Uterus (tissue), 4 donors: Measurements from ENCODE around the gene SP1. TPM values are rescaled to one million over a fixed set of nuclear protein-coding genes. Genes with fewer than 3 reads are reported as not detected.

ENCODE experiments used
- DNase-seq, 2 donors: peaks; one replicate each; pipeline ENCODE4 v3.0.0-alpha.2; 2019 to 2020
- H3K27ac ChIP-seq, 2 donors: fragments of 200-600 bp; sonication (generic); 1 replicate in 1 of 2; 2 replicates in 1 of 2; pipeline ENCODE4 v1.5.1; 2016 to 2018
- H3K27me3 ChIP-seq, 2 donors: fragments of 200-600 bp; sonication (generic); one replicate each; pipeline ENCODE4 v1.5.1; 2018 to 2019; ENCODE audit warnings: control low read depth in 1 of 2
- H3K36me3 ChIP-seq, 2 donors: fragments of 200-600 bp; sonication (generic); one replicate each; pipeline ENCODE4 v1.5.1; 2019; ENCODE audit warnings: control low read depth in 1 of 2
- H3K4me1 ChIP-seq, 2 donors: fragments of 200-600 bp; sonication (generic); one replicate each; pipeline ENCODE4 v1.5.1; 2018 to 2019; ENCODE audit warnings: control low read depth in 1 of 2
- H3K4me3 ChIP-seq, 2 donors: fragments of 200-600 bp; sonication (generic); 1 replicate in 1 of 2; 2 replicates in 1 of 2; pipeline ENCODE4 v1.5.1; 2018 to 2019; ENCODE audit warnings: mild to moderate bottlenecking in 1 of 2
- H3K9me3 ChIP-seq, 2 donors: fragments of 200-600 bp; sonication (generic); one replicate each; pipeline ENCODE4 v1.5.1; 2019; ENCODE audit warnings: control low read depth in 1 of 2
- CTCF ChIP-seq, 4 experiments: fragments of 200-600 bp in 2 of 4; fragments of 450-650 bp in 2 of 4; sonication (generic) in 2 of 4; IDR thresholded peaks; one replicate each; pipeline ENCODE4 v1.5.1; 2016 to 2019; ENCODE audit warnings: antibody characterized with exemption in 4 of 4, mild to moderate bottlenecking in 2 of 4, moderate library complexity in 1 of 4
- POLR2A ChIP-seq, 2 donors: fragments of 450-650 bp; IDR thresholded peaks; one replicate each; pipeline ENCODE4 v1.6.1; 2016; ENCODE audit warnings: antibody characterized with exemption in 2 of 2, mild to moderate bottlenecking in 1 of 2, moderate library complexity in 1 of 2
- intact Hi-C: fragments of 100-400 bp; cut with DNase I; formaldehyde crosslinking; loops from one replicate; pipeline ENCODE4 v1.15.1; 2023; ENCODE audit warnings: low total_unique reads
- total RNA-seq, 4 donors: library from RNA; depleted of rRNA in 3 of 4; stranded (reverse); fragments of >200 nt in 3 of 4; gene quantifications; one replicate each; pipeline versions ENCODE4 v1.1.0 to v1.2.4, GENCODE V29; 2014 to 2023
- donor health status: DM: yes; HTN: yes; CAD: no.

Gene SP1
- total RNA-seq, 4 donors from 2014 or later: 58.8 to 127 (median 90.7) TPM

GRCh38 chr12:53334822-53335221 lies 45.2 kb upstream of the SP1 start:
- no peak for DNase-seq
- H3K36me3 ChIP-seq: no peaks in the 10 kb centered on the region
- no peaks in the 10 kb centered on the region for H3K9me3 ChIP-seq
- intact Hi-C loops: no loop called here
- no peak overlapping the region for H3K4me3 ChIP-seq
- TF ChIP-seq CTCF (IDR thresholded peaks at IDR 0.05) (no peak), POLR2A (IDR thresholded peaks at IDR 0.05) (no peak)
- H3K27me3 ChIP-seq: no peaks in the 10 kb centered on the region
- no peaks in the 10 kb centered on the region for H3K4me1 ChIP-seq
- no peak overlapping the region for H3K27ac ChIP-seq

GRCh38 chr12:53336181-53336681 lies 43.7 kb upstream of the SP1 start, which contains the start of gene SP7:
TSS of gene SP7 (minus strand) at chr12:53336354. CDS start at chr12:53335646, 708 bp downstream.
- Histone ChIP-seq H3K36me3 (no peaks in the 10 kb centered on the region), H3K4me1 (no peaks in the 10 kb centered on the region), H3K27ac (no peak within 1 kb of the TSS), H3K4me3 (no peak within 1 kb of the TSS), H3K9me3 (no peaks in the 10 kb centered on the region), H3K27me3 (no peaks in the 10 kb centered on the region)
- intact Hi-C loops: no loop called here
- no peak for DNase-seq
- TF ChIP-seq POLR2A (IDR thresholded peaks at IDR 0.05): no peak
- no peak for TF ChIP-seq CTCF (IDR thresholded peaks at IDR 0.05)

GRCh38 chr12:53338017-53338416 lies 42.0 kb upstream of the SP1 start:
- H3K27me3 ChIP-seq: no peaks in the 10 kb centered on the region
- no peak overlapping the region for H3K27ac ChIP-seq
- intact Hi-C loops: no loop called here
- no peaks in the 10 kb centered on the region for H3K36me3 ChIP-seq
- no peaks in the 10 kb centered on the region for H3K9me3 ChIP-seq
- no peak for DNase-seq
- H3K4me3 ChIP-seq: no peak overlapping the region
- no peaks in the 10 kb centered on the region for H3K4me1 ChIP-seq
- no peak for TF ChIP-seq CTCF (IDR thresholded peaks at IDR 0.05)
- TF ChIP-seq POLR2A (IDR thresholded peaks at IDR 0.05): no peak

GRCh38 chr12:53338916-53339315 lies 41.1 kb upstream of the SP1 start:
- no peak for DNase-seq
- H3K36me3 ChIP-seq: no peaks in the 10 kb centered on the region
- no peaks in the 10 kb centered on the region for H3K4me1 ChIP-seq
- H3K4me3 ChIP-seq: no peak overlapping the region
- H3K9me3 ChIP-seq: no peaks in the 10 kb centered on the region
- H3K27ac ChIP-seq: no peak overlapping the region
- no peaks in the 10 kb centered on the region for H3K27me3 ChIP-seq
- intact Hi-C loops: no loop called here
- TF ChIP-seq POLR2A (IDR thresholded peaks at IDR 0.05): no peak
- no peak for TF ChIP-seq CTCF (IDR thresholded peaks at IDR 0.05)

- no peaks in the 10 kb centered on the region for H3K36me3 ChIP-seq
- no peak for TF ChIP-seq POLR2A (IDR thresholded peaks at IDR 0.05)
- TF ChIP-seq CTCF (IDR thresholded peaks at IDR 0.05): no peak
- intact Hi-C loops: no loop called here
- H3K9me3 ChIP-seq: no peaks in the 10 kb centered on the region
- no peak for DNase-seq
- H3K4me3 ChIP-seq: no peak overlapping the region
- H3K27me3 ChIP-seq: no peaks in the 10 kb centered on the region
- H3K4me1 ChIP-seq: peaks cover 0 to 6% of the 10 kb centered on the region in 2 donors
- H3K27ac ChIP-seq: no peak overlapping the region
Measured at GRCh38 chr12:53340398-53340797, 39.6 kb upstream of the SP1 start.
